Immature natural killer cell (primary cell): ENCODE results near the gene CYP46A1. TPM values are rescaled to one million over a fixed set of nuclear protein-coding genes. Genes with fewer than 3 reads are reported as not detected.

Source experiments
- DNase-seq, 3 donors: peaks; one replicate each; pipeline ENCODE4 v3.0.0; 2022; ENCODE audit warnings: mixed read lengths in 1 of 3
- H3K27ac Mint-ChIP-seq, 6 donors: one replicate each; pipeline ENCODE4 v1.8.0; 2020; ENCODE audit warnings: mixed read lengths in 6 of 6, mild to moderate bottlenecking in 5 of 6, inconsistent platforms in 4 of 6, moderate library complexity in 3 of 6
- H3K27me3 Mint-ChIP-seq, 3 donors: one replicate each; pipeline ENCODE4 v1.8.0; 2020 to 2021; ENCODE audit warnings: low read depth in 3 of 3, mild to moderate bottlenecking in 3 of 3, mixed read lengths in 3 of 3, moderate library complexity in 3 of 3, inconsistent platforms in 1 of 3
- H3K36me3 Mint-ChIP-seq, 3 donors: one replicate each; pipeline ENCODE4 v1.8.0; 2020; ENCODE audit warnings: mixed read lengths in 3 of 3, inconsistent platforms in 2 of 3, mild to moderate bottlenecking in 2 of 3
- H3K4me1 Mint-ChIP-seq, 2 donors: one replicate each; pipeline ENCODE4 v1.8.0; 2020; ENCODE audit warnings: inconsistent platforms in 2 of 2, mild to moderate bottlenecking in 2 of 2, mixed read lengths in 2 of 2, moderate library complexity in 1 of 2
- H3K4me3 Mint-ChIP-seq, 5 donors: one replicate each; pipeline ENCODE4 v1.8.0; 2020; ENCODE audit warnings: mild to moderate bottlenecking in 5 of 5, mixed read lengths in 5 of 5, inconsistent platforms in 3 of 5, moderate library complexity in 3 of 5
- H3K9me3 Mint-ChIP-seq, 6 donors: one replicate each; pipeline ENCODE4 v1.8.0; 2020; ENCODE audit warnings: mild to moderate bottlenecking in 6 of 6, mixed read lengths in 6 of 6, inconsistent platforms in 4 of 6, moderate library complexity in 3 of 6
- polyA plus RNA-seq, 3 donors: library from polyadenylated mRNA; unstranded; fragments of 300-500 nt; fragmentation: Illumina TruSeq; gene quantifications; one replicate each; pipeline ENCODE4 v1.2.3, GENCODE V29; 2021

CYP46A1 gene
- polyA plus RNA-seq, 3 donors from 2014 or later: not detected

- Mint-ChIP-seq H3K36me3 (no peaks in the 10 kb centered on the region), H3K4me3 (no peak overlapping the region), H3K4me1 (no peaks in the 10 kb centered on the region), H3K9me3 (no peaks in the 10 kb centered on the region), H3K27ac (no peak overlapping the region), H3K27me3 (peaks cover 6 to 13% (median 11%) of the 10 kb centered on the region in 3 donors)
- no peak for DNase-seq
These were observed 21.3 kb upstream of the CYP46A1 start for GRCh38 chr14:99662846-99663245.

DNA sequence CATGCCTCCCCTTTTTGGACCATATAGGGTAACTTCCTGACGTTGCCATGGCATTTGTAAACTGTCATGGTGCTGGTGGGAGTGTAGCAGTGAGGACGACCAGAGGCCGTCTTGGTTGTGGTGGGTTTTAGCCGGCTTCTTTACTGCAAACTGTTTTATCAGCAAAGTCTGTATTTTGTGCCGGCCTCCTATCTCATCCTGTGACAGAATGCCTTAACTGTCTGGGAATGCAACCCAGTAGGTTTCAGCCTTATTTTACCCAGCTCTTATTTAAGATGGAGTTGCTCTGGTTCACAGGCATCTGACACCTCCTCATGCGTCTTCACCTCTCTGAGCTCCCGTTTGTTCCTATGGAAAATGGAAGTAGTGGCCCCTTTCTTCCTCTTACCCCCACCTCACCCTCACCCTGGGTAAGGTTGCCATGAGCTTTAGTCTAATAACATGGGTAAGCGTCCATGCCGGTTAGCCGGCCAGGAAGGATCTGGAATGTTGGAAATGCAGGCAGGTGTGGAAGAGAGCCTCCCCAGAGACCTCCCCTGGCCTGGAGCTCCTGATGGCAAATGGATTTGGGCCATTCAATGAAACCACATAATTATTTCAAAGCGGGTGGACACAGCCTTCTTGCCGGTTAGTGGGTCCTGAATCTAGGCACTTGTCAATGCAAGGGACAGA is 20.6 kb upstream of the CYP46A1 start:
- Mint-ChIP-seq H3K27me3 (peaks cover 6 to 9% (median 7%) of the 10 kb centered on the region in 3 donors), H3K27ac (no peak overlapping the region), H3K4me3 (no peak overlapping the region), H3K4me1 (no peaks in the 10 kb centered on the region), H3K36me3 (no peaks in the 10 kb centered on the region), H3K9me3 (no peaks in the 10 kb centered on the region)
- DNase-seq: no peak

DNA sequence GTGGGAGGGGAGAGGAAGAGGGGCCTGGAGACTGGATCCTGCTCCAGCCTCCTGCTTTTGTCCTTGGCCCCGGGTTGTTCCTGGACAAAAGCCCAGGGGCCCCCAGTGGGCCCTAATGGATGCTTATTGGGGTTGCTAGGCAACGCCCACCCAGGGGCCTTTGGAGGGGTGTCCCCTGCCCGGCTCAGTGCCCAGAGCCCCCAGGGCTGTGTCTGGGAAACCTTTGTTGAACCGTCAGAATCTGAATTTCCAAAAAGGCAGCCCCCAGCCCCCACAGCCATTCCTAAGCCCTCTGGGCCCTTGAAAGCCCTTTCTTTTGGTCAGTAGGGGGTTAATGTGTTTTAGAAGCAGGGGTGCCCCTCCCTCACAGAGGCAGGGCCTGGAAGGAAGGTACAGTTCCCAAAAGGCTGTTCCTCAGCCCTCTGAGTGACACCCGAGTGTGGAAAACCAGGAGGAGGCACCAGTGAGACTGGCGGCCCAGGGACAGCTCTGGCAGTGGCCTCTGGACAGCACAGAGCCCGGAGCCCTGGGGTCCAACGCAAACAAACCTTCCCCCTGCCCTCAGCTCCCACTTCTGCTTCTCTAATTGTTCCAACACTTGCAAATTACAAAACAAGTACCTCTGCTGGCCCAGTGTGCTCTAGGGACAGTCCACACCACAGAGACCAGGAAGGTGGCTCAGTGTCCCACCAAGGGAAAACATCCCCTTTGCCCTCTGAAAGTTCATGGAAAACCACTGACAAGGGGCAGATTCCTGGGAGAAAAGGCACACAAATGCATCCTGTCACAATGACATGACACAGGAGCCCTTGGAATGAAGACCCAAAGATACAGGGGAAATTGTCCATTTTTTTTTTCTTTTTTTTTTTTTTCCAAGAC is 19.8 kb upstream of the CYP46A1 start:
- no peaks in the 10 kb centered on the region for H3K9me3 Mint-ChIP-seq
- H3K4me1 Mint-ChIP-seq: no peaks in the 10 kb centered on the region
- no peak for DNase-seq
- H3K27ac Mint-ChIP-seq: no peak overlapping the region
- no peaks in the 10 kb centered on the region for H3K36me3 Mint-ChIP-seq
- H3K27me3 Mint-ChIP-seq: peaks cover 2 to 5% (median 3%) of the 10 kb centered on the region in 3 donors
- H3K4me3 Mint-ChIP-seq: no peak overlapping the region

- Mint-ChIP-seq H3K27ac (no peak overlapping the region), H3K9me3 (no peaks in the 10 kb centered on the region), H3K4me1 (no peaks in the 10 kb centered on the region), H3K36me3 (no peaks in the 10 kb centered on the region), H3K4me3 (no peak overlapping the region), H3K27me3 (peaks cover 2 to 5% (median 3%) of the 10 kb centered on the region in 3 donors)
- no peak for DNase-seq
These were observed 19.2 kb upstream of the CYP46A1 start for GRCh38 chr14:99664937-99665273.

DNA sequence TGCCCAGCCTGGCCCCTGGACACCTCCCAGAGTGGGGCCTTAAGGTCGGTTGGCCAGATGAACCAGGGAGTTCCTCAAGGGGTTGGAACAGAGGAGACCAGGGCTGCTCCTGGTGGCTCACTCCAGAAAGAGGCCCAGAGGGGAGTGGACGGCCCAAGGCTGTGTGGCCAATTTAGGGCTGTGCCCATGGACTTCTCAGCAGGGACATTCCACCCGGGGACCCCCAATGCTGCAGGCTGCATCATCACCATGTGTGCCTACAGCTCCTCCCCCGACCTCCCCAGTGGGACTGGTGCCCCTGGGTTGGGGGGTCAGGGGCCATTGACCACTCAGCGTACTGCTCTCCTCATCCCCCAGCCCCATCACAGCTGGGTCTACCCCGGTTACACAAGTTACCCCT is 17.6 kb upstream of the CYP46A1 start:
- Mint-ChIP-seq H3K36me3 (no peaks in the 10 kb centered on the region), H3K4me1 (no peaks in the 10 kb centered on the region), H3K9me3 (no peaks in the 10 kb centered on the region), H3K4me3 (no peak overlapping the region), H3K27me3 (peaks cover 2 to 3% (median 3%) of the 10 kb centered on the region in 3 donors), H3K27ac (no peak overlapping the region)
- DNase-seq: no peak

DNA sequence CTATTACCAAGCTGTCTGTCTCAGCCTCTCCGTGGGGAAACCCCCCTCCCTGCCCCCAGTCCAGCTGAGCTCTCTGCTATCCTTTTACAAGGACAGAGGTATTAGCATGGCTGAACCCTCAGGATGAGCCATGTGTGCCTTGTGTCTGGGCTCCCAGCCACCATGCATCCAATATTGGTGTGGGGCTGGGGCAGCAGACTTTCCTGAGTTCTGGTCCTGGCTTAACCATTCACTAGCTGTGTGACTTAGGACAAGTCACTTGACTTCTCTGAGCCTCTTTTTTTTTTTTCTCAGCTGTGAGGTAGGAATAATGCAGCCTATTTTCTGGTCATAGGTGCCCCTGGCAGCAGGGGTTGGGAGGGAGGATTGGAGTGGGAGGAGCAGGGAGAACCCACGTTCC is 17.1 kb upstream of the CYP46A1 start:
- DNase-seq: no peak
- H3K27ac Mint-ChIP-seq: no peak overlapping the region
- H3K4me3 Mint-ChIP-seq: no peak overlapping the region
- H3K36me3 Mint-ChIP-seq: no peaks in the 10 kb centered on the region
- H3K27me3 Mint-ChIP-seq: peaks cover 2 to 3% (median 3%) of the 10 kb centered on the region in 3 donors
- H3K9me3 Mint-ChIP-seq: no peaks in the 10 kb centered on the region
- H3K4me1 Mint-ChIP-seq: no peaks in the 10 kb centered on the region

- H3K36me3 Mint-ChIP-seq: no peaks in the 10 kb centered on the region
These were observed 16.3 kb upstream of the CYP46A1 start for GRCh38 chr14:99667821-99668220.

GRCh38 chr14:99668307-99669295 is 15.5 kb upstream of the CYP46A1 start:
- Mint-ChIP-seq H3K4me3 (no peak overlapping the region), H3K36me3 (no peaks in the 10 kb centered on the region), H3K9me3 (no peaks in the 10 kb centered on the region), H3K27me3 (peaks cover 4 to 5% (median 5%) of the 10 kb centered on the region in 3 donors), H3K4me1 (peaks cover 5 to 6% of the 10 kb centered on the region in 2 donors), H3K27ac (no peak overlapping the region)
- no peak for DNase-seq

More at GRCh38 chr14:99667821-99668220, 16.3 kb upstream of the CYP46A1 start:
- H3K4me3 Mint-ChIP-seq: no peak overlapping the region
- peaks cover 4 to 5% (median 5%) of the 10 kb centered on the region in 3 donors for H3K27me3 Mint-ChIP-seq
- H3K9me3 Mint-ChIP-seq: no peaks in the 10 kb centered on the region
- no peak for DNase-seq
- H3K27ac Mint-ChIP-seq: no peak overlapping the region
- H3K4me1 Mint-ChIP-seq: peaks cover 5% of the 10 kb centered on the region in 2 donors

DNA sequence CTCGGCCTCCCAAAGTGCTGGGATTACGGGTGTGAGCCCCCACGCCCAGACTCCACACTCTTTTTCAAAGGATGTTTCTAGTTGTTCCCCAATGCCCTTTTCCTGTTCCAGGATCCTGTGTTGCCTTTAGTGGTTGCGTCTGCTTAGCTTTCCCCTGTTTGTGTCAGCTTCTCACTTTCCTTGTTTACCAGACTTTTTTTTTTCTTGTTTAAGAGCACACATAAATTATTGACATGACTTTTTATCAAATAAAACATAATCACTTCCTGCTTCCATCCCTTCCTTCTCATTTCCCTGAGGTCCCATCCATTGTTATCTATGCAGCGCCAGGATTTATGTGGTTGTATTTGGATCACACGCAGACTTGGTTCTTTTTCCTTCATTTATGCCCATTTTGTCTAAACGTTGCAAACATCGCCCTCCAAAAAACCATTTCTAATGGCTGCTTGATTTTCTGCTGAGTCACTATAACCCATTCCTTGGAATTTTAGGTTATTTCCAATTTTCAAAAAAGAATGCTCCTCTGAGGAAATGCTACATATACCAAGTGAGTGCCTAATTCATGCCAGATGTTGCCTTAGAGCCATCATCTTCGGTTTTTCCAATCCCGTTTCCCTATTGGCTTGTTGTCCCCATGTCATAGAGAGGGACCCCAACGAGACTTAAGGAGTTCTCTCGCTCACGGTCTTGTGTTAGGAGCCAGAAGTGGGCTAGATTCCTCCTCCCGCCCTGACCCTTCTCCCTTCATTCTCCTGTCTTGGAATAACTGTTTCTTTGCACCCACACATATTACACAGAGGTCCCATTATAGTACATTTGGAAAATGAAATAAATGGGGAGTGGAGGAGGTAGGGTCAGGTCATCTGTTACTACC is 13.5 kb upstream of the CYP46A1 start:
- Mint-ChIP-seq H3K27ac (no peak overlapping the region), H3K36me3 (no peaks in the 10 kb centered on the region), H3K4me3 (no peak overlapping the region), H3K4me1 (peaks cover 5 to 6% of the 10 kb centered on the region in 2 donors), H3K27me3 (peaks cover 4 to 8% (median 5%) of the 10 kb centered on the region in 3 donors), H3K9me3 (no peaks in the 10 kb centered on the region)
- no peak for DNase-seq

DNA sequence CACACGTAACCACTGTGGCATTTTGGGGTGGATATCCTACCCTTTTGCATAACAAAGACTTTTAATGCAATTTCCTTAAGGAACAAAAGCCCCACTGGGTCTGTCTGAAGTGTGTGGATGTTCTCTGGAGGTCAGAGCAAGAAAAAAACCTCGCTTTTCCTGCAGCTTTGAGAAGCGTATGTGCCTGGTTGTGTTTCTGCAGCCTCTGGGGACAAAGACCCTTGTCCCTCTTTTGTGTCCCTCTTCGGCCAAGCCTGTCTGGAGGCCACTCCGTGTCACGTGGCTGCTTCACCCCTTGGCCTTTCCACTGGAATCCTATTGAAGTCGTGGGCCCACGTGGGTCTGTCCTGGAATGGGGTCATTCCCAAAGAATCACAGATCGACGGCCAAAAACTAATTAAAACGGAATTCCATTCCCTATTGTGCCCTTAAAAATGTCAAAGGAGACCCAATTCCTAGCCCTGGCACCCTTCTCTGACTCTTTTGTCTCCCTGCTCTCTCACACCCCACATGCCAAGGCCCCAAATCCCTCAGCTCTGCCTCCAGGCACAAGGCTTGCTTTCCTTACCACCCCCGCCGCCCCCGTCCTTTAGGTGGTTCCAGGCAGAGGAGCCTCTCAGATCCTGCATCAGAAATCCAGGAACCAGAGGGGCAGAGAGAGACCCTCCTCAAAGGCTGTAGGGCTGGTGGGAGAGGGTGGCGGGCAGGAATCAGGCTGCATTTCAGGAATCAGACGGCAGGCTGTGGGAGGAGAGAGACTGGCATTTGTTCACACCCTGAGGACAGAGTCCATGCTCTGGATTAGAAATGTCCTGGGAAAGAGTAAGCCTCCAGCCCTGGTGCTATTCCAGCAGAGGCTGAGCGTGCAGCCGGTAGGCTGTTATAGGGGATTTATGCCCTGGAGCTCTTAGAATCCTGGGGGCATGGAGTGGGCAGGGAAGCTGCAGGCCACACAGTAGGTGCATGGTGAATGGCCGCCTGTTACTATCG is 12.6 kb upstream of the CYP46A1 start:
- no peak for DNase-seq
- no peaks in the 10 kb centered on the region for H3K9me3 Mint-ChIP-seq

DNA sequence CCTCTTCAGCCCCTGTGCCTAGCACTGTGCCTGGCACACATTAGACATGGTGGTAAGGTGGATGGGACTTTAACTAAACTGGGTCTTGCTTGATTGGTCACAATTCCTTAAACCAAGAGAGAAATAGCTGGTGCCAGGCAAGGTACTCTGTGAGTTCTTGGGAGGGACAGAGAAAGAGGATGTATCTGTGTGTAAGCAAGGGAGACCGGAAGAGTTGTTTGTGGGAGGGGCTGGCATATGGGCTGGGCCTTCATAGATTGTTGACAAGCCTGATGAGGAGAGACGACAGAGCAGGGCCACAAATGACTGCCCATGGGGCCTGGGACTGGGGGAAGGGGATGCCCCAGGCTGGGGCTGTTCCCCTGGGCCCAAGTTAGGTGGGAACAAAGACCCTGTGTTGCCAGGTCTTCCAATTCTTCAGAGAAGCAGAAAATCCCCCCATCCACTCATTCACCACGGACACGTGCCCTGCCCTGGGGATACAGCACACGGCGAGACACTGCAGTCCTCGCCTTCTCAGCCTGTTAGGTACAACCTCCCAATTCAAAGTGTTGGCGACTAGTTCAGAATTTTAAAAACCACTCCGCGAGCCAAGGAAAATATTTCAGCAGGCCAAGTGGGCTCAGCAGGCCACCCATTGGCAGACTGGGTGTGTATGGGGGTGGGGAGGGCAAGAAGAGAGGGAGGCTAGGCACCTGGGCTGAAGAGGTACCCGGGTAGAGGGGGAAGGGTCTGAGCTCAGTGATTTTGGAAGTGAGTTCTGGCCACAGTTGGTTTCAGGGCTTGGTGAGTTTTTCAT is 11.4 kb upstream of the CYP46A1 start:
- peaks cover 5 to 8% of the 10 kb centered on the region in 2 donors for H3K4me1 Mint-ChIP-seq
- H3K4me3 Mint-ChIP-seq: peak overlapping the region in 2 of 5 donors; percentile 33 to 62
- peaks cover 2 to 8% (median 6%) of the 10 kb centered on the region in 3 donors for H3K27me3 Mint-ChIP-seq

More for the DNA sequence above, 12.6 kb upstream of the CYP46A1 start:
- Mint-ChIP-seq H3K4me3 (no peak overlapping the region), H3K27me3 (peaks cover 2 to 8% (median 6%) of the 10 kb centered on the region in 3 donors), H3K27ac (peak overlapping the region in 1 of 6 donors; percentile 23), H3K36me3 (no peaks in the 10 kb centered on the region), H3K4me1 (peaks cover 5 to 6% of the 10 kb centered on the region in 2 donors)

More for the DNA sequence above, 11.4 kb upstream of the CYP46A1 start:
- H3K9me3 Mint-ChIP-seq: peaks cover 0 to 2% (median 0%) of the 10 kb centered on the region in 6 donors
- DNase-seq: peak in 1 of 3 donors; percentile 38
- H3K27ac Mint-ChIP-seq: peak overlapping the region in 2 of 6 donors; percentile 29 to 84
- no peaks in the 10 kb centered on the region for H3K36me3 Mint-ChIP-seq
